ENCODE measurements around the gene VTI1A. TPM values are rescaled to one million over a fixed set of nuclear protein-coding genes. Genes with fewer than 3 reads are reported as not detected.

Gene VTI1A
- total and polyA plus RNA-seq, 4 donors: 5.5 to 26.9 (median 13.1) TPM

DNA sequence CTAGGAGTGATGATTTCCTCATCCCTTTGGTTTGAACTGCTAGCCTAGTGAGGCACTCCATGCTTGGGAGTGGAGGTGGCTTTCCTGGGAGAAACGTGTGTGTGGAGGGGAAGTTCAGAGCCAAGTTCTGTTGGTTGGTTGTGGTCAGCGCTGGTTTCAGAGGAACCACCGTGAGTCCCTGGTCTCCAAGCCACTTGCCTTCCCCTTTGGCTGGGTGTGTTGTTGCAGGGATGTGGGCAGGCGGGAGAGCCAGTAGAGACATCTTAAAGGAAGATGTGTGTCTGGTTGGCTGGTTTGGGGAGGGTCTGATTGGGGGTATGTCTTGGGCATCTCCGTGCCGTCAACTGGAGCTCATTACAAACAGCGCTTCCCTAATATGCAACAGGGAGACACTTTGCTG is 372.2 kb downstream of the VTI1A start:
- TF ChIP-seq RAD21 (IDR thresholded peaks at IDR 0.05): no peak
- TF ChIP-seq, protein P1, sequence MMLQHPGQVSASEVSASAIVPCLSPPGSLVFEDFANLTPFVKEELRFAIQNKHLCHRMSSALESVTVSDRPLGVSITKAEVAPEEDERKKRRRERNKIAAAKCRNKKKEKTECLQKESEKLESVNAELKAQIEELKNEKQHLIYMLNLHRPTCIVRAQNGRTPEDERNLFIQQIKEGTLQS (IDR thresholded peaks at IDR 0.05): no peak
- TF ChIP-seq RXRA (IDR thresholded peaks at IDR 0.05): no peak
- no peak for TF ChIP-seq EGR1 (IDR thresholded peaks at IDR 0.05; ENCODE audit: low read depth in 2 of 2)
- TF ChIP-seq, protein P2, sequence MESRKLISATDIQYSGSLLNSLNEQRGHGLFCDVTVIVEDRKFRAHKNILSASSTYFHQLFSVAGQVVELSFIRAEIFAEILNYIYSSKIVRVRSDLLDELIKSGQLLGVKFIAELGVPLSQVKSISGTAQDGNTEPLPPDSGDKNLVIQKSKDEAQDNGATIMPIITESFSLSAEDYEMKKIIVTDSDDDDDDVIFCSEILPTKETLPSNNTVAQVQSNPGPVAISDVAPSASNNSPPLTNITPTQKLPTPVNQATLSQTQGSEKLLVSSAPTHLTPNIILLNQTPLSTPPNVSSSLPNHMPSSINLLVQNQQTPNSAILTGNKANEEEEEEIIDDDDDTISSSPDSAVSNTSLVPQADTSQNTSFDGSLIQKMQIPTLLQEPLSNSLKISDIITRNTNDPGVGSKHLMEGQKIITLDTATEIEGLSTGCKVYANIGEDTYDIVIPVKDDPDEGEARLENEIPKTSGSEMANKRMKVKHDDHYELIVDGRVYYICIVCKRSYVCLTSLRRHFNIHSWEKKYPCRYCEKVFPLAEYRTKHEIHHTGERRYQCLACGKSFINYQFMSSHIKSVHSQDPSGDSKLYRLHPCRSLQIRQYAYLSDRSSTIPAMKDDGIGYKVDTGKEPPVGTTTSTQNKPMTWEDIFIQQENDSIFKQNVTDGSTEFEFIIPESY (IDR thresholded peaks at IDR 0.05): no peak
- no peak for TF ChIP-seq TAF1 (conservative IDR thresholded peaks at IDR 0.05)
- no peak for TF ChIP-seq HNF4G (IDR thresholded peaks at IDR 0.05)
- TF ChIP-seq HNF4A (conservative IDR thresholded peaks at IDR 0.05): no peak
- TF ChIP-seq FOXA2 (IDR thresholded peaks at IDR 0.05): no peak
- no peak for TF ChIP-seq YY1 (IDR thresholded peaks at IDR 0.05)
- no peak for TF ChIP-seq SP1 (IDR thresholded peaks at IDR 0.05)
- TF ChIP-seq, protein P3, sequence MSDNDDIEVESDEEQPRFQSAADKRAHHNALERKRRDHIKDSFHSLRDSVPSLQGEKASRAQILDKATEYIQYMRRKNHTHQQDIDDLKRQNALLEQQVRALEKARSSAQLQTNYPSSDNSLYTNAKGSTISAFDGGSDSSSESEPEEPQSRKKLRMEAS (IDR thresholded peaks at IDR 0.05): no peak
- TF ChIP-seq JUND (IDR thresholded peaks at IDR 0.05): no peak
- TF ChIP-seq, protein P4, sequence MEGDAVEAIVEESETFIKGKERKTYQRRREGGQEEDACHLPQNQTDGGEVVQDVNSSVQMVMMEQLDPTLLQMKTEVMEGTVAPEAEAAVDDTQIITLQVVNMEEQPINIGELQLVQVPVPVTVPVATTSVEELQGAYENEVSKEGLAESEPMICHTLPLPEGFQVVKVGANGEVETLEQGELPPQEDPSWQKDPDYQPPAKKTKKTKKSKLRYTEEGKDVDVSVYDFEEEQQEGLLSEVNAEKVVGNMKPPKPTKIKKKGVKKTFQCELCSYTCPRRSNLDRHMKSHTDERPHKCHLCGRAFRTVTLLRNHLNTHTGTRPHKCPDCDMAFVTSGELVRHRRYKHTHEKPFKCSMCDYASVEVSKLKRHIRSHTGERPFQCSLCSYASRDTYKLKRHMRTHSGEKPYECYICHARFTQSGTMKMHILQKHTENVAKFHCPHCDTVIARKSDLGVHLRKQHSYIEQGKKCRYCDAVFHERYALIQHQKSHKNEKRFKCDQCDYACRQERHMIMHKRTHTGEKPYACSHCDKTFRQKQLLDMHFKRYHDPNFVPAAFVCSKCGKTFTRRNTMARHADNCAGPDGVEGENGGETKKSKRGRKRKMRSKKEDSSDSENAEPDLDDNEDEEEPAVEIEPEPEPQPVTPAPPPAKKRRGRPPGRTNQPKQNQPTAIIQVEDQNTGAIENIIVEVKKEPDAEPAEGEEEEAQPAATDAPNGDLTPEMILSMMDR (IDR thresholded peaks at IDR 0.05; ENCODE audit: low read depth, low read length, missing input control): no peak
- TF ChIP-seq FOXA1 (IDR thresholded peaks at IDR 0.05): no peak
- TF ChIP-seq GABPA (IDR thresholded peaks at IDR 0.05 in 1 of 2, conservative IDR thresholded peaks at IDR 0.05 in 1 of 2): no peak
- no peak for TF ChIP-seq NR2F2 (IDR thresholded peaks at IDR 0.05)
- TF ChIP-seq, protein P5, sequence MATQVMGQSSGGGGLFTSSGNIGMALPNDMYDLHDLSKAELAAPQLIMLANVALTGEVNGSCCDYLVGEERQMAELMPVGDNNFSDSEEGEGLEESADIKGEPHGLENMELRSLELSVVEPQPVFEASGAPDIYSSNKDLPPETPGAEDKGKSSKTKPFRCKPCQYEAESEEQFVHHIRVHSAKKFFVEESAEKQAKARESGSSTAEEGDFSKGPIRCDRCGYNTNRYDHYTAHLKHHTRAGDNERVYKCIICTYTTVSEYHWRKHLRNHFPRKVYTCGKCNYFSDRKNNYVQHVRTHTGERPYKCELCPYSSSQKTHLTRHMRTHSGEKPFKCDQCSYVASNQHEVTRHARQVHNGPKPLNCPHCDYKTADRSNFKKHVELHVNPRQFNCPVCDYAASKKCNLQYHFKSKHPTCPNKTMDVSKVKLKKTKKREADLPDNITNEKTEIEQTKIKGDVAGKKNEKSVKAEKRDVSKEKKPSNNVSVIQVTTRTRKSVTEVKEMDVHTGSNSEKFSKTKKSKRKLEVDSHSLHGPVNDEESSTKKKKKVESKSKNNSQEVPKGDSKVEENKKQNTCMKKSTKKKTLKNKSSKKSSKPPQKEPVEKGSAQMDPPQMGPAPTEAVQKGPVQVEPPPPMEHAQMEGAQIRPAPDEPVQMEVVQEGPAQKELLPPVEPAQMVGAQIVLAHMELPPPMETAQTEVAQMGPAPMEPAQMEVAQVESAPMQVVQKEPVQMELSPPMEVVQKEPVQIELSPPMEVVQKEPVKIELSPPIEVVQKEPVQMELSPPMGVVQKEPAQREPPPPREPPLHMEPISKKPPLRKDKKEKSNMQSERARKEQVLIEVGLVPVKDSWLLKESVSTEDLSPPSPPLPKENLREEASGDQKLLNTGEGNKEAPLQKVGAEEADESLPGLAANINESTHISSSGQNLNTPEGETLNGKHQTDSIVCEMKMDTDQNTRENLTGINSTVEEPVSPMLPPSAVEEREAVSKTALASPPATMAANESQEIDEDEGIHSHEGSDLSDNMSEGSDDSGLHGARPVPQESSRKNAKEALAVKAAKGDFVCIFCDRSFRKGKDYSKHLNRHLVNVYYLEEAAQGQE (IDR thresholded peaks at IDR 0.05): no peak
- Histone ChIP-seq H3K4me3 (ENCODE audit: low read depth in 1 of 3, low read length in 3 of 3) (no peak overlapping the region), H3K9me3 (ENCODE audit: control insufficient read depth in 4 of 4, low read length in 3 of 4) (no peaks in the 10 kb centered on the region), H3K9ac (ENCODE audit: low read depth in 1 of 2, low read length in 2 of 2) (no peak overlapping the region), H3K4me1 (ENCODE audit: control insufficient read depth in 4 of 4, insufficient read depth in 4 of 4, low read length in 3 of 4) (peaks cover 4 to 31% (median 5%) of the 10 kb centered on the region in 4 donors), H3K36me3 (ENCODE audit: control insufficient read depth in 4 of 4, insufficient read depth in 3 of 4, low read depth in 1 of 4, low read length in 3 of 4) (no peaks in the 10 kb centered on the region), H3K27me3 (ENCODE audit: control insufficient read depth in 4 of 4, insufficient read depth in 4 of 4, low read length in 3 of 4) (no peaks in the 10 kb centered on the region), H3K27ac (ENCODE audit: low read depth in 1 of 2, low read length in 2 of 2) (no peak overlapping the region)
- 91% methylated on average over 7 of the region's 7 CpGs for WGBS
- no peak for DNase-seq (ENCODE audit: low spot score)

Measured in liver (tissue), 9 donors.